Cardiac fibroblast (primary cell): ENCODE data around the gene SFTPB.
"Not testable (repeated sequence)": the region's sequence is repeated elsewhere in the genome, so short reads cannot be mapped to it uniquely, and the experiment has no call there.

Source experiments
- DNase-seq, 2 donors: peaks; one replicate each; pipeline versions ENCODE4 v3.0.0 to v3.0.0-alpha.2; 2010; ENCODE audit warnings: low read depth in 2 of 2
- H3K4me3 ChIP-seq, 2 donors: replicated peaks in 1 of 2; 1 replicate in 1 of 2; 2 replicates in 1 of 2; pipeline ENCODE4 v1.5.1; 2011; ENCODE audit warnings: low read depth in 2 of 2, low read length in 2 of 2, mild to moderate bottlenecking in 2 of 2, moderate library complexity in 1 of 2
- TF ChIP-seq, protein P1 (sequence below): IDR thresholded peaks from one replicate; pipeline ENCODE4 v1.5.1; 2011; ENCODE audit warnings: low read depth, mild to moderate bottlenecking, low read length, inconsistent platforms

SFTPB gene

GRCh38 chr2:85663594-85664565, 4.1 kb downstream of the SFTPB start:
- DNase-seq = no peak
- no peak overlapping the region for H3K4me3 ChIP-seq
- TF ChIP-seq, protein P1, sequence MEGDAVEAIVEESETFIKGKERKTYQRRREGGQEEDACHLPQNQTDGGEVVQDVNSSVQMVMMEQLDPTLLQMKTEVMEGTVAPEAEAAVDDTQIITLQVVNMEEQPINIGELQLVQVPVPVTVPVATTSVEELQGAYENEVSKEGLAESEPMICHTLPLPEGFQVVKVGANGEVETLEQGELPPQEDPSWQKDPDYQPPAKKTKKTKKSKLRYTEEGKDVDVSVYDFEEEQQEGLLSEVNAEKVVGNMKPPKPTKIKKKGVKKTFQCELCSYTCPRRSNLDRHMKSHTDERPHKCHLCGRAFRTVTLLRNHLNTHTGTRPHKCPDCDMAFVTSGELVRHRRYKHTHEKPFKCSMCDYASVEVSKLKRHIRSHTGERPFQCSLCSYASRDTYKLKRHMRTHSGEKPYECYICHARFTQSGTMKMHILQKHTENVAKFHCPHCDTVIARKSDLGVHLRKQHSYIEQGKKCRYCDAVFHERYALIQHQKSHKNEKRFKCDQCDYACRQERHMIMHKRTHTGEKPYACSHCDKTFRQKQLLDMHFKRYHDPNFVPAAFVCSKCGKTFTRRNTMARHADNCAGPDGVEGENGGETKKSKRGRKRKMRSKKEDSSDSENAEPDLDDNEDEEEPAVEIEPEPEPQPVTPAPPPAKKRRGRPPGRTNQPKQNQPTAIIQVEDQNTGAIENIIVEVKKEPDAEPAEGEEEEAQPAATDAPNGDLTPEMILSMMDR = no peak

DNA sequence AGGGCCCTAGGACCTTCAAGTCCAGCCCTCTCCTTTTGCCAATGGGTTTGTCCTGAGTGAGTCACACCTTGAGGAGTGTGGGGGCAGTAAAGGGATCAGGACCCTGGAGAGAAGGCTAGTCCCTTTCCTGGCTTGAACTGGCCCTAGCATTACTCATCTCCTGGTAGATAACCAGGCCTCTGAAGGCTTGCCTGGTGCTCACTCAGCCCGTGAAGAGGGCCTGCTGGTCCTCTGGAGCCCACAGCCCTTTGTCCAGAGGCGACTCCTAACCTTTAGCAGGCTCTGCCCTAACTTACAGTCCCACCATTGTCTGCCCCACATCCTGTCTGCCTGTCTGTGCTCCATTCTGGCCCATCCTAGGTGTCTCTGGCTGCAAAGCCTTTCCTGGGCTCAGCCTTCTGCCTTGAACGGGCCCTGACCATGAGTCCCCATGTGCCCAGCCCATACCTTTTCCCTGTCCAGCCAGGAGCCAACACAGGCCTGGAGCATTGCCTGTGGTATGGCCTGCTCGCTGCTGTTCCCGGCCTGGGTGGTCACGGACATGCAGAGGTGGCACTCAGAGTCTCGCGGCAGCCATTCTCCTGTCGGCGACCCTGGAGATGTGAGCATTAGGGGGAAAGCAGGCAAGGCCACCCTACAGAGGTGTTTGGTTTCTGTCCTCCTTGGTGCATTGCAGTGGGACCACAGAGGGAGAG, 5.0 kb downstream of the SFTPB start:
- H3K4me3 ChIP-seq = no peak overlapping the region
- peak; percentile 97 to 98 for DNase-seq
- TF ChIP-seq, protein P1 = no peak

- no peak overlapping the region for H3K4me3 ChIP-seq
- peak in 1 of 2 donors; percentile 31 for DNase-seq
- TF ChIP-seq, protein P1 = no peak
These were observed 6.7 kb downstream of the SFTPB start for GRCh38 chr2:85661139-85661858.

- H3K4me3 ChIP-seq = no peak overlapping the region
- DNase-seq = no peak
- TF ChIP-seq, protein P1 = no peak
These were observed 7.3 kb downstream of the SFTPB start for GRCh38 chr2:85660725-85661124.

- H3K4me3 ChIP-seq, DNase-seq: not testable (repeated sequence)
These were observed 7.7 kb downstream of the SFTPB start for GRCh38 chr2:85660301-85660700.

DNA sequence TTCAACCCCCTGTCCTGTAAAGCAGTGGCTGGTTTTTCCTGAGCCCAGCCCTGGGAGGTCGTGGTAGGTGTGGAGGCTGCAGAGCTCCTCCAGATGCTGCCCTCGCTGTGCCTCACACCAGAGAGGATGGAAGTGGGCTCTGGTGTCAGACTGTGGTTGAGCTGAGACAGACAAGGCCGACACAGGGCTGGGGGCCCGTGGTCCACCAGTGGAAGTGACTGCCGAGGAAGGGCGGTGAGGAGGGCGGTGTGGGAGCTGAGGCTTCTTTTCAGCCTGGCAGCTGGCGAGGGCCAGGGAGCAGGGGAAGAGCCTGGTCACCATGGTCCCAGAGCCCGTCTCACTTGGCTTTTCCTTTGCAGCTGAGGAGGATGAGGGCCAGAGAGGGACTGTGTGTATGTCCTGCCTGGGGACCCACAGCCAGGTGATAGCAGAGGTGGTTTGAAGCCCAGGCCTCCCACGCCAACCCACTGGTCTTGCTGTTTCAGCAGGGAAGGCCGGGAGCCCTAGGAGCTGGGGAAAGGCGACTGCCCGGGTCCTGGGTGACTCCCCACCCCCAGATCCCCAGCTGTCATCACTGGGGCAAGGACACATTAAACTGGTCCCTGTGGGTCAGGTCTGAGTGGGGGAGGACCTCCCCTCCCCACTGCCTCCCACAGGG, 8.5 kb downstream of the SFTPB start:
- TF ChIP-seq, protein P1 = no peak
- no peak for DNase-seq
- H3K4me3 ChIP-seq = no peak overlapping the region

- not testable (repeated sequence) for DNase-seq
These were observed 10.6 kb downstream of the SFTPB start for GRCh38 chr2:85657399-85657798.

More at GRCh38 chr2:85657399-85657798, 10.6 kb downstream of the SFTPB start:
- not testable (repeated sequence) for H3K4me3 ChIP-seq
